Mesothelial cell of epicardium (in vitro differentiated cells): ENCODE measurements around the gene FBXO38. TPM values are rescaled to one million over a fixed set of nuclear protein-coding genes. Genes with fewer than 3 reads are reported as not detected.

ENCODE experiments used
- DNase-seq, 2 experiments: peaks; one replicate each; pipeline ENCODE4 v3.0.0; 2021; ENCODE audit warnings: low spot score in 2 of 2; ENCODE audit not compliant: unreplicated experiment in 2 of 2
- H3K27ac Mint-ChIP-seq: 2 replicates; pipeline ENCODE4 v1.8.0; 2021; ENCODE audit warnings: mixed read lengths
- H3K27me3 Mint-ChIP-seq: 2 replicates; pipeline ENCODE4 v1.8.0; 2021; ENCODE audit warnings: low read depth, mixed read lengths
- H3K36me3 Mint-ChIP-seq: 2 replicates; pipeline ENCODE4 v1.8.0; 2021; ENCODE audit warnings: mixed read lengths
- H3K4me1 Mint-ChIP-seq: 2 replicates; pipeline ENCODE4 v1.8.0; 2021; ENCODE audit warnings: mixed read lengths
- H3K4me3 Mint-ChIP-seq: 2 replicates; pipeline ENCODE4 v1.8.0; 2021; ENCODE audit warnings: mild to moderate bottlenecking, moderate library complexity, mixed read lengths
- H3K9me3 Mint-ChIP-seq: 2 replicates; pipeline ENCODE4 v1.8.0; 2021; ENCODE audit warnings: mixed read lengths
- CTCF ChIP-seq: fragments of 200-600 bp; sonication (generic); IDR thresholded peaks from one replicate; pipeline ENCODE4 v1.5.0; 2021; ENCODE audit warnings: antibody characterized with exemption; ENCODE audit not compliant: unreplicated experiment
- total RNA-seq: library from RNA; stranded (reverse); gene quantifications from 3 replicates; pipeline ENCODE4 v1.2.1, GENCODE V29; 2021

The FBXO38 gene
- total RNA-seq = 54.9 to 63.3 TPM (median 55.8 TPM) in 3 replicates

- peak within 1 kb of the TSS; percentile 100 for H3K27ac Mint-ChIP-seq
Observed at GRCh38 chr5:148383564-148384379, at the start of gene FBXO38. TSS of gene FBXO38 (plus strand) at chr5:148383958. CDS start at chr5:148394777, 10,819 bp downstream.

GRCh38 chr5:148335259-148335658, 48.5 kb upstream of the FBXO38 start, which contains the start of gene SPINK9:
TSS of gene SPINK9 (plus strand) at chr5:148335559. CDS start at chr5:148335614, 55 bp downstream.
- H3K4me1 Mint-ChIP-seq = no peaks in the 10 kb centered on the region
- no peak within 1 kb of the TSS for H3K4me3 Mint-ChIP-seq
- H3K27ac Mint-ChIP-seq = no peak within 1 kb of the TSS
- TF ChIP-seq CTCF = no peak
- peaks cover 5% of the 10 kb centered on the region for H3K36me3 Mint-ChIP-seq
- peaks cover 8% of the 10 kb centered on the region for H3K9me3 Mint-ChIP-seq
- DNase-seq = no peak
- no peaks in the 10 kb centered on the region for H3K27me3 Mint-ChIP-seq

More at GRCh38 chr5:148383564-148384379, at the start of gene FBXO38:
- Mint-ChIP-seq H3K27me3 (no peaks in the 10 kb centered on the region), H3K9me3 (no peaks in the 10 kb centered on the region), H3K36me3 (peaks cover 3% of the 10 kb centered on the region), H3K4me1 (peaks cover 32% of the 10 kb centered on the region), H3K4me3 (peak within 1 kb of the TSS; percentile 94)
- TF ChIP-seq CTCF = no peak
- peak; percentile 86 to 94 for DNase-seq

- H3K27me3 Mint-ChIP-seq = no peaks in the 10 kb centered on the region
- no peak for TF ChIP-seq CTCF
- H3K9me3 Mint-ChIP-seq = no peaks in the 10 kb centered on the region
- H3K4me1 Mint-ChIP-seq = no peaks in the 10 kb centered on the region
- DNase-seq = no peak
- H3K4me3 Mint-ChIP-seq = no peak overlapping the region
- no peaks in the 10 kb centered on the region for H3K36me3 Mint-ChIP-seq
- no peak overlapping the region for H3K27ac Mint-ChIP-seq
Observed at GRCh38 chr5:148336704-148337435, 46.9 kb upstream of the FBXO38 start.

GRCh38 chr5:148342371-148343045, 41.2 kb upstream of the FBXO38 start:
- H3K4me1 Mint-ChIP-seq = peaks cover 10% of the 10 kb centered on the region
- H3K27me3 Mint-ChIP-seq = no peaks in the 10 kb centered on the region
- H3K4me3 Mint-ChIP-seq = no peak overlapping the region
- no peak overlapping the region for H3K27ac Mint-ChIP-seq
- TF ChIP-seq CTCF = no peak
- H3K36me3 Mint-ChIP-seq = no peaks in the 10 kb centered on the region
- no peaks in the 10 kb centered on the region for H3K9me3 Mint-ChIP-seq
- no peak for DNase-seq

- Mint-ChIP-seq H3K4me1 (peaks cover 10% of the 10 kb centered on the region), H3K27me3 (no peaks in the 10 kb centered on the region), H3K36me3 (no peaks in the 10 kb centered on the region), H3K27ac (no peak overlapping the region), H3K9me3 (no peaks in the 10 kb centered on the region), H3K4me3 (no peak overlapping the region)
- no peak for DNase-seq
- TF ChIP-seq CTCF = no peak
Observed at GRCh38 chr5:148343046-148343407, 40.7 kb upstream of the FBXO38 start.
